Gastroesophageal sphincter (tissue), 3 donors: ENCODE measurements around the gene CNKSR3.

ENCODE experiments used
- CTCF ChIP-seq, 4 experiments: fragments of 200-600 bp in 2 of 4; fragments of 450-650 bp in 2 of 4; sonication (generic) in 1 of 4; IDR thresholded peaks; one replicate each; pipeline ENCODE4 v1.5.1; 2017 to 2019; ENCODE audit warnings: antibody characterized with exemption in 4 of 4, mild to moderate bottlenecking in 2 of 4, moderate library complexity in 2 of 4
- EP300 ChIP-seq: sonication (generic); formaldehyde crosslinking; IDR thresholded peaks from one replicate; pipeline ENCODE4 v1.6.1; 2017; ENCODE audit warnings: antibody characterized with exemption, mild to moderate bottlenecking
- POLR2AphosphoS5 ChIP-seq: sonication (generic); formaldehyde crosslinking; IDR thresholded peaks from one replicate; pipeline ENCODE4 v1.6.1; 2017; ENCODE audit warnings: antibody characterized with exemption

GRCh38 chr6:154479351-154479769 is 31.1 kb downstream of the CNKSR3 start:
- TF ChIP-seq EP300 (no peak), CTCF (IDR thresholded peaks at IDR 0.05) (no peak), POLR2AphosphoS5 (no peak)
